A673 (cell line): ENCODE results near the gene PDLIM5.

Experiments
- CTCF ChIP-seq: fragments of 300-800, 200-600 bp; sonication (generic); conservative IDR thresholded peaks from 2 replicates; pipeline ENCODE4 v1.5.1; 2017; ENCODE audit warnings: low read depth, mild to moderate bottlenecking, antibody characterized with exemption, low read length, moderate library complexity, mixed read lengths
- EZH2 ChIP-seq: fragments of 200-600 bp; sonication (generic); IDR thresholded peaks from 2 replicates; pipeline ENCODE4 v1.6.1; 2017; ENCODE audit warnings: borderline replicate concordance, low read depth, mild to moderate bottlenecking, mixed read lengths, antibody characterized with exemption, low read length; ENCODE audit not compliant: poor library complexity, severe bottlenecking

- TF ChIP-seq CTCF: no peak
- no peak for TF ChIP-seq EZH2
Measured at GRCh38 chr4:94678896-94679295, 227.2 kb downstream of the PDLIM5 start.
